Stimulated activated CD4-positive, alpha-beta T cell treated with anti-CD3 and anti-CD28 coated beads, Interleukin-12 subunit alpha, Interleukin-12 subunit beta, amount 100 ng/mL, for 24 hours (primary cell): Measurements from ENCODE around the gene NDUFB4.
"Not testable (repeated sequence)": the region's sequence is repeated elsewhere in the genome, so short reads cannot be mapped to it uniquely, and the experiment has no call there.

ENCODE experiments used
- DNase-seq, 2 experiments: peaks; one replicate each; pipeline ENCODE4 v3.0.0-alpha.2; 2020; ENCODE audit warnings: low read depth in 2 of 2

Gene NDUFB4

DNA sequence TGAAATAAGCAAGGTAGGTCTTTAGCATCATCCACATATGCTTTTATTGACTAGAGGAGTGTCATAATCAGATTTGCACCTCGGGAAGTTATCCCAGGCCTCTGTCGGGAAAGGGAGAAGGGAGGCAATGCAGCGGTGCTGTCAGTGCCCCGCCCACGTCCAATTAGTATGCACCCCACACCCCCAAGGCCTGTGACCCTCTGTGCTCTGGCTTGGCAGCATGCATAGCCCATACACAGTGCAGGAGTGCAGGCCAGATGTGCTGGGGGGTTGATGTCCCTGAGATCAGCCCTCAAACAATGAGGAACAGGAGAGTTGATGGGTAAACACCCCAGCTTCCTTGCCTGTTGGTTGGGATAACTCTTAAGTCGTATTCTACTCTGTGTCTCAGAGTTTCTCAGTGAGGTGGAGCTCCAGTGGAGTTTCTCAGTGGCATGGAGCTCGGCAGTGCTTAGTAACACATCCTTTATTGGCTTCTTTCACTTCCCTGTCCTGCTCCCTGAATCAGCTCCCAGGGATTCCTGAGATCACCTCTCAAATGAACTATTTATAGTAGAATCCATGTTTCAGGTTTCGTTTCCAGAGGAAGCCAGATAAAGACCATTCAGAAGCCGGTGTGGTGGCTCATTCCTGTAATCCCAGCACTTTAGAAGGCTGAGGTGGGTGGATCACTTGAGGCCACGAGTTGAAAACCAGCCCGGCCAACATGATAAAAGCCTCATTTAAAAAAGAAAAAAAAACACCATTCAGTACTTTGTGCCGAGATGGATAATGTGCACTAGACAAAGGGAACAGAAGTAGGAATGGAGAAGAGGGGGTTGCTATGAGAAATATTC, 26.7 kb upstream of the NDUFB4 start:
- no peak for DNase-seq

DNA sequence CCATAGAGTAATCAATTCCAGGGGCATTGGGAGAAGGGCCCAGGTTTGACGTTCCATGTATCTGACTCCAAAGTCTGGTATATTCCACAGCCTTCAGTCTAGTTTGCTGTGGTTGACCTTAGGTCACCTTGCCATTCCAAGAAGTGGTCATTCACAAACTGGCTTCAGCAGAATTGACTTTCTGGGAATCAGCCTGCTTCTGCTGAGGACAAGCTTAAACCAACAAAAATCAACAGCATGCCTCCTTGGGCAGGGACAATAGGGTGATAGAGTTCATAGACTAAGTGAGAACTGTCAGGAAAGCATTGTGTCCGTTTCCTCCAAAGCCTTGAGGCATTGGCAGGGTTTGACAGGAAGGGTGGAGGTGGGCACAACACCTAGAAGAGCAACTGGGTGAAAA, 24.1 kb upstream of the NDUFB4 start:
- no peak for DNase-seq

DNA sequence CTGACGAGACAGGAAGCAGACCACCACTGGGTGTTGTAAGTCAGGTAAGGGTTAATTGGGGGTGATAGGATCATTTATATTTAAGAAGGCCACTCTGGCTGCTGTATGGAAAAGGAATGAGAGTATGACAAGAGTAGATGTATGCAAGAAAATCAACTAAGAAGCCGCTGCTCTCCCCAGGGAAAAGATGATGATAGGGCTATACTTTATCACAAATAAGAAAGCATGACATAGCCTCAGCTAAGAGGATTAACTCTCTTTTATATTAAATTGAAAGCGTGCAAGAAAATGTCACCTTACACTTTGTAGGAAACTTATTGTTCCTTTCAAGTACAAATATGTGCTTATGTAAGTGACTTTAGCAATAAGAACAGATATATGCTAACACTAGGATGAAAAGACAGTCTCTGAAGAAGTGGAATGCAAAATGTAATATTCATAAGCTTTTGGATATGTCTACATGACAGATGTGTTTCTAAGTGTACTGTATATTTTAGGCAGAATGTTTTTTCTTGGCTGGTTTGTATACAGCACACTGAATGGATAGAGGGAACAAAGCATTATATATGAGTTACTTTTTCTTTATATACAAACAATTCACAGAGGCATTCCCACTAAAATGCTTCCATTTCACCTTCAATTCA, 8.7 kb upstream of the NDUFB4 start:
- DNase-seq = no peak

DNA sequence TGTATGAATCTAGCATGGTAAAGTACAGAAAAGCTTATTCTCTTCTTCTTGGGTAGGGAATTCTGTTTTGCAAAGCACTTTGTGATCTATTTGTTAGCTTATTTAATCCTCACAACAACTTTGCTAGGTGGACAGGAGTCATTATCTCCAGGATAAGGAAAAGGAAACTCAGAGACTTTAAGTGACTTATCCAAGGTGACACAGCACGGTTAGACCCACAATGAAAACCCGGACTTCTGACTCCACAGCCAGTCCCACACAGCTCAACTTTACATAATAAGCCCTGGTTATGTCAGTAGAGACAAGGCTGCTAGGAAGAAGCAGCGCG, 384 bp upstream of the NDUFB4 start:
- no peak for DNase-seq

DNA sequence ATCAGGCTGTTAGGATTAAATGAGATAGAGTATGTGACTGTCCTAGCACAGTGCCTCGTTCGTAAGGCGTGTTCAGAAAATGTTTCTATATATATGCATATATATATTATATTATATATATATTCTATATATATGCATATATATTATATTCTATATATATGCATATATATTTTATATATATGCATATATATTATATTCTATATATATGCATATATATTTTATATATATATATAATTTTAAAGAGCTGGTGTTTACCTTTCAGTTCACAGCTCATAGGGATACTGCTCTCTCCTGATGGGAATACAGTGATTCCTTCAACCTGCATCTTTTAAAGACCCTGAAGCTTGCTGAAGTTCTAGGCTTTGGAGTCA, 702 bp downstream of the NDUFB4 start:
- DNase-seq = no peak

DNA sequence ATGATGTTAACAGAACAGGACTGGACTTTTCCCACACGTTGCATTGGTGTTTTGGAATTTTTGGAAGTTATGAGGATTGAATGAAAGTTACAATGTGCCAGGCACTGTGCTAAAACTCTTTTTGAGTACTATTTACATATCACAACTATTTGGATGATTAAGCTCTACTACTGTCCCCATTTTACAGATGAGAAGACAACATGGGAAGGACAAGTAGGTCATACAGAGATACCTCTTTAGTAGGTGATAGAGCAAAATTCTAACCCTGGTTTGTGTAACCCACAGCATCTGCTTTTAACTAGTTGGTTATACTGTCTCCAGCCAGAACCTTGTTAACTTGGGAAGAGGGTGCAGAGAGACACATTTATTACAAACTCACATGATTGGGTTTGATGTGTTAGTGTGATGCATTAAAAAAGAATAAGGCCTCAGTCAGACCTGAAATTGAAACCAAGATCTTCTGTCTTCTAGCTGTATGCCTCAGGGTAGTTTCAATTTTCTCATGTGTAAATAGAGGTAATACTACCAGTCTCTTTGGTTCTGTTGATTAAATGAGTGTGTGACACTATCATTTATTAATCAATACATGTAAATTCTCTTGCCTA, 1.4 kb downstream of the NDUFB4 start:
- DNase-seq = no peak

DNA sequence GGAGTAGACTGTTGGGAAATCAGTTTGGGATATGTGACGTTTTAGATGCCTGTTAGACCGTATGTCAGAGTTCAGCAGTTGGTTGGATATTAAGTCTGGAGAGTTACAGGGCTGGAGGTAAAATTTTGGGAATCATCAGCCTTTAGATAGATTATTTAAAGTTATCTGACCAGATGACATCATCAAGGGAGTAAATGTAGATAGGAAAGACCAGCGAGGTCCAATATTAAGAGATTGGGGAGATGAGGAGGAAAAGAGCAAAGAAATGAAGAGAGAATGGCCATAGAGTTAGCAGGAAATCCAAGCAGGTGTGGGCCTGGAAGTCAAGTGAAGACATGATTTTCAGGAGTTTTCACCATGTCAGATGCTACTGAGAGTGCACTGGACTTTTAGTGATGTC, 3.1 kb downstream of the NDUFB4 start:
- DNase-seq = no peak

DNA sequence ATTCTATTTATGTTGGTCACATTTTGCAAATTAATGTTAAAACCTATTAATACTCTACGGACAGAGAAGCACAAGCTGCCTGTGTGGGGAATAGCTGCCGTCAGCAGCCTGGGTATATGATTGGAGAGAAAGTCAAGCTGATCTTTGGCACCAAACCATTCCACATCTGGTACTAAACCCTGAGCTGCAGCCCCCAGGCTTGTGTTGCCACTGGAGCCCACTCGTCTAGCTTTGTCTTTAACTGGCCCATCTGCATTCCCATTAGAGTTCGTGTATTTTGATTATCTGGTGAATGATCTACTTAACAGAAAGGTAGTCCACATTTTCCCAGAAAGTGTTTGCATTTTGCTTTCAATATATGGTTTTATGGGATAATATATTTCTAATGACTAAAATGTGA, 5.4 kb downstream of the NDUFB4 start:
- no peak for DNase-seq

DNA sequence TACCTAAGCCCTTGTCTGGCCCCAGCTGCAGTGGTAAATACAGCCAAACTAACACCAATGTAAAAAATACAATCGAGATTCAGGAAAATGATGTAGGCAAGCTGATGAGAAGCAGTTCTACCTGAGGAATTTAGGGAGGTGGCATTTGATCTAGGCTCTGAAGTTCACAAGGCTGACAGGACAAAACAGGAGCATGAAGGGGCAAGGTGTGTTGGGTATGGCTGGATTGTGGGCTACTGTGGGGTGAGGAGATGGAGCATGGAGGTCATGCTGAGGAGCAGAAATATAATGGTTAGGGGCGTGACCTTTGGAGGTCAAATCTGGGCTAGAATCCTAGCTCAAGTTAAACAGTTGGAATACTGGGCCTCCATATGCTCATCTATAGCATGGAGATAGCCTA, 6.5 kb downstream of the NDUFB4 start:
- DNase-seq = no peak

DNA sequence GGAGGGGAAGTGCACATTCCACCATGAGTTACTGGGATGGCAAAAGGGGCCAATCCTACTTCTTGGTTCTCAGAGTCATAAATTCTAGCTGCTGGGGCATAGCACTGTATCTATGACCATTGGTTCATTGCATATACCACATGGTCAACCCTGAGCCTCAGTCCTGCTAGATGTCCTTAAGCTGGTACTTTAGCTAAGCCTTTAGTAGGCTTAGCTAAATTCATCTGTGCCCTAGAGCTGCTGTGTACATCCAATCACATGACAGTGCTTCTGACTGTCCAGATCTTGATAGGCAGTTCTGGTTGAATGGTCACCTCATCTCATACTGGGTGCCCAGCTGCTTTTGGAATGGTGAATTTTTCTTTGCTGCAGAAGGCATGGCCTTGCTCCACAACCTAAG, 8.2 kb downstream of the NDUFB4 start:
- DNase-seq = no peak

DNA sequence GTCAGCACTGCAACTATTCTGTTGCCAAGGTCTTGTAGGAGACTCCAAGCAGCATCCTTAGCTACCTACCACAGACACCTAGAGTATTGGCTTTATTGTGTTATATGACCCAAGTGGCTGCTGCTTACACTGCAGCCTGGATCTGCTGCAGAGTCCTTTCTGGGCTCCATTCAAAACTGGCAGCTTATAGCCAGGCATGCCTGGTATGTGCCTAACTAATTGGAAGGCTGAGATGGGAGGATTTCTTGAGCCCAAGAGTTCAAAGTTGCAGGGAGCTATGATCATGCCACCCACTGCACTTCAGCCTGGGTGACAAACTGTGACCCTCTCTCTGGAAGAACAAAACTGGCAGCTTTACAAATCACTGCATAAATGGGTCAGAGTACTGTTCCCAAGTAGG, 8.6 kb downstream of the NDUFB4 start:
- no peak for DNase-seq

DNA sequence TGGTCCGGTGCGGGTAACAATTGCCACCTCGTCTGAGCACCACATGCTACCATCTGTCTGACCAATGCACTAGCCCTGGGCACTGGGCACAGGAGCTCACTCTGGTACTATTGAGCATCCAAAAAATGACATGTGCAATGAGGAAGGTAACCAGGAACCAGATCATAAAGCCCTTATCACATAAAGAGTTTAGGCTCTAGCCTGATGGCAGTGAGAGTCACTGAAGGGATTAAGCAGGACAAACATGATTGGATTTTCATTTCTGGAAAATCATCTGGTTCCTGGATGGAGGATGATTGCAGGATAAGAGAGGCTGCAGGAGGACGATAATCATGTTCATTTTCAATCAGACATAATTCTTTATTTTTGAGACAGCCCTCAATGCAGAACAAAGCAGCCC, 12.4 kb downstream of the NDUFB4 start:
- no peak for DNase-seq

DNA sequence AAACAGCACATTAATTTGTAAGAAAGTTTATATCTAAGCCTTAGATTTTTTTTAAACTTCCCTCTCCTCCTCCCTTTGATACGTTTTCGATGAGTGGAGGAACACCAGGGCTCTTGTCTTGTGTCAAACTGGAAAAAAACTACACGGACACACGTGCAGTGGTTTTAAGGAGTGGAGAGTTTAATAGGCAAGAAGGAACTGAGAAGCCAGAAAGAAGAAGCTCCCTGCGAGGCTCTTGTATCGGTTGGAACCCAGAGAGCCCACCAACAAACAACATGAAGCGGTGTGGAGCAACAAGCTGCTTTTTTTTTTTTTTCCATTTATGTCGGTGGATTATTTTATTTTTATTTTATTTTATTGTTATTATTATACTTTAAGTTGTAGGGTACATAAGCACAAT, 18.6 kb downstream of the NDUFB4 start:
- DNase-seq = no peak

DNA sequence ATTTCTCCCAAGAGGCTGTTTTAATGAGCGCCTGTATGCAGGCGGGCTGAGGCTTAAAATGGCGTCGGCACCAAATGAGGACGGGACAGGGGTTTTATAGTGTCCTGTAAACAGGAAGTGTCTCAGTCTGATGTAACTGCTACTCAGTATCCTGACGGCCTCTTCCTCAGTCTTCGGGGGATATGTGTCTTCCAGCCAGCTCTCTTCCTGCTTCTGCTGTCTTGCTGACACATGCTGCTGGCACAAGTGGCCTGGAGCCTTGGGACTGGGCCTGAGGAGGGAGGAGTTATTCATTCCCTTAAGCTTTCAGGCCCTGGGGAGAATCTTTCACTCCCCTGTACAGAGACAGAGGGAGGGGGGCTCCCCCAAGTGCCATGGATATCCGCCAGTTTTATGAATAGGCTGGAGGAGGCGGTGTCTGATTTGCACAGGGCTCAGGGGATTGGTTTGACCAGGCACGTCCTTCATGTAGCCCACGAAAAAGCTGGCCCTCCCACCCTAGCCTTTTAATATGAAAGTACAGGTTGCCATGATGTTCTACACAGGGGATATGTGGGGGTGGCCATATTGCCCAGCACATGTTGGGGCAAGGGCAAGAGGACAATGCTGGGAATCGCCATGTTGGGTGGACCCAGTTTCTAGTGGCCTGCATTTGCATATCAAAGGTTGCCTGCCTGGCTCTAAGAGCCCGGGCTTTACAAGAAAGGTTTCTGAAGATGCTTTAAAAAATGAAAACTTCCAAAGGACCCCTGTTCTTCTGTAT, 19.9 kb downstream of the NDUFB4 start:
- DNase-seq = no peak

DNA sequence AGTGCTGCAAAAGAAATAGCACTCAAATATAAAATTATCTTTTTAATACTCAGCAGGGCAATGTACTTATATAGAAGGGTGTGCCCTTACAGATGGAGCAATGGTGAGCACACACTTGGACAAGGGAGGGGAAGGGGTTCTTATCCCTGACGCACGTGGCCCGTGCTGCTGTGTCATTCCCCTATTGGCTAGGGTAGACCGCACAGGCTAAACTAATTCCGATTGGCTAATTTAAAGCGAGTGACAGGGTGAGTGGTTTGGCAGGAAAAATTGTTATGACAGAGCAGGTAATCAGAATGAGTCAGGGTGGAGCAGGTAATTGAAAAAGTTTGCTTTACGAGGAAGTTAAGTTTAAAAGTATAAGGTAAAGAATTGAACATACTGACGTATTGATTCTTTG, 20.6 kb downstream of the NDUFB4 start:
- not testable (repeated sequence) for DNase-seq

DNA sequence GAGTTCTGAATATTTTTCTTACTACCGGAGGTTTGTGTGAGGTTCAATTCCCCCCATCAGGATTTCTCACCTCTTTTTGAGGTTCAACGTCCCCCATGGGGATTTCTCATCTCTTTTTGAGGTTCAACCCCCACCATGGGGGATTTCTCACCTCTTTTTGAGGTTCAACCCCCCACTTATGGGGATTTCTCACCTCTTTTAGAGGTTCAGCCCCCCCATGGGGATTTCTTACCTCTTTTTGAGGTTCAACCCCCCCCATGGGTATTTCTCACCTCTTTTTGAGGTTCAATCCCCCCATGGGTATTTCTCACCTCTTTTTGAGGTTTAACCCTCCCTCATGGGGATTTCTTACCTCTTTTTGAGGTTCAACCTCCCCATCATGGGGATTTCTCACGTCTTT, 26.3 kb downstream of the NDUFB4 start:
- DNase-seq = no peak

DNA sequence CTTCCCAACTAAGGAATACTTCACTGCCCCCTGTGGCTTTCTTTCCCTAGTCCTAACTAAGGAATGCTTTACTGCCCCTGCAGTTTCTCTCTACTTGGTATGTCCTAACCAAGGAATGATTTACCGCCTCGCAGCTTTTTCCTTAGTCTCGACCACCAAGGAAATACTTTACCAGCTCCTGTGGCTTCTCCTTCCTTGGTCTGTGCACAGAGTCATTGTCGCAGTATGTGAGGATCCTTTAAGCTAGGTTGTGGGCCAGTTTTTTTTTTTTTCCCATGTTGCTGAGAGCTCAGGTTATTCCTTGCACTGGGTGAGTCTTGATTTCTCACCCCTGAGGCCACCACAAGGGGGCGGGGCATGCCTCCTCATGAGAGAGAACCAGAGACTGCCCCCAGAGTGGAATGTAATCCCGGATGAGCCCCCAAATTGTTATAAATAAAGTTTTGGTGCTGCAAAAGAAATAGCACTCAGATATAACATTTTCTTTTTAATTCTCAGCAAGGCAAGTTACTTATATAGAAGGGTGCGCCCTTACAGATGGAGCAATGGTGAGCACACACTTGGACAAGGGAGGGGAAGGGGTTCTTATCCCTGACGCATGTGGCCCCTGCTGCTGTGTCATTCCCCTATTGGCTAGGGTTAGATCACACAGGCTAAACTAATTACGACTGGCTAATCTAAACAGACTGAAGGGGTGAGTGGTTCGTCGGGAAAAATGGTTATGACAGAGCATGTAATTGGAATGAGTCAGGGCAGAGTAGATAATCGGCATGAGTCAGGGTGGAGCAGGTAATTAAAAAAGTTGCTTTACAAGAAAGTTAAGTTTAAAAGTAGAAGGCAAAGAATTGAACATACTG, 27.0 kb downstream of the NDUFB4 start:
- DNase-seq = peak in 1 of 2 experiments; percentile 4

DNA sequence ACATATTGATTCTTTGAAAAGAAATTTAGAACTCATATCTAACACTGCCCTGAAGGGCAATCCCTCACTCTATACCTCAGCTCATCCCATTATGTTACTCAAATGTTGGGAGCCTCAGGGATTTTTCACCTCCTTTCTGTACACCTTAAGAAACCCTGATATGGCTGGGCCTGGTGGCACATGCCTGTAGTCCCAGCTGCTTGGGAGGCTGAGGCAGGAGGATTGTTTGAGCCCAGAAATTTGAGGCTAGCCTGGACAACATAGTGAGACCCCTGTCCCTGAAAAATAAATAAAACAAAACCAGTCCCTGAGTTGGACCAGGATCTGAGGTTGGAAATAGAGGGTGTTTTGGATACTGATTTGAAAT, 27.6 kb downstream of the NDUFB4 start:
- no peak for DNase-seq

DNA sequence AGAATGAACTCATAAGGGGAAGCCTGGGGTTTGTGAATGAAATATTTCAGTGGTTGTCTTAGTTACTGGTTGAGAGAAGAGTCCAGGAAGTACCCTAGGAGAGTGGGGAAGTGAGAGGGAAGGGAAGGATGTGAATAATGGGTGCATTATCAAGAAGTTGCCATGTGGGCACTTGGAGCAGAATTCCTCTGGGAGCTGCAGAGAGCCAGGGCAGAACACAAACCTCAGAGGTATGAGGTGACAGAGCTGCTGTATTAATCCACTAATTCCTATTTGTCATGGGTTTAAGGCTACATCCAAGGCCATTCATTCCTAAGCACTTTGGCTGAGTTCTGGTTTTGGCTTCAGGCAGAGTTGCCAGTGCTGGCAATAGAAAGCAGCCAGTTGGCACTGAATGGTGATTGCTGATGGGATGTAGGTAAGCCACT, 29.0 kb downstream of the NDUFB4 start:
- DNase-seq = no peak

DNA sequence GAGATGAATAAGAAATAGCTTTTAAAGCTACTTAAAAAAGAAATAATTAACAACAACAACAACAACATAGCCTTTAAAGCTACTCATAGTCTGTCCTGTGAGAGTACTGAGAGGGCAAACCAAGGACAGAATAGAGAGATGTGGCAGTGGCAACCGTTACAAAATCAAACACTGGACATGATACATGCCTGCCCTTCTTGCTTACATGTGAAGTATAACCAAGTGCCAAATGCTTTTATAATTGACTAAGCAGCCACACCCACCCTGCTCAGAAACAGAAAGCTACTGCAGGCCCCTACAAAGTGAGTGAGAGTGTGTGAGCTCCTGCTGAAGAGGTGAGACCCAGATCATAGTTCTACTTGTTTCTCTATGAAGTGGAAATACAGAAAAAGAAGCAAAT, 38.4 kb downstream of the NDUFB4 start:
- no peak for DNase-seq

DNA sequence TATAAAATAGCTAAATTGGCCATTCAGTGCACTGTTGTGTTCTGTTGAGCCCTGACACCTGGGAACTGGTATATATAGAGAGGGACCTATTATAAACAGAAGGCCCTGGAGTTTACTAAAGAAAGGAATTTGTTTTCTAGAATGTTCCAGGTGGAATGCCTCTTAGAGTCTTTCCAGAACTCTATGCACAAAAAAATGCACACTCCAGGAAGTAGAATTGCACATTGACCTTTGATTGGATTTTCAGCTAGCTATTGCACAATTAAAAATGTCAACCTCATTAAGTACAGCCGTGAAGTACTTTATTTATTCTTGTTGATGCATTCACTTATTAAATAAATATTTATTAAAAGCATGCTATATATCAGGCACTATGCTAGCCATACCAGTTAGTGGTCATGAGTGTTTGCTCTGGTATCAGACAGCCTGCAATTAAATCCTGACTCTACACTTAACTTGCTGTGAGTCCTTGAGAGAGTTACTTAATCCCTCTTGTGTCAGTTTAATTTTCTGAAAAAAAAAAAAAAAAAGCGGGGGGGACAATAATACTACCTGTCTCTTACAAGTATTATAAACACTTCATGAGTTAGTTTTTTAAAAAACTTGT, 40.8 kb downstream of the NDUFB4 start:
- DNase-seq = no peak
